Daoy (cell line): ENCODE data around the gene APOL3. TPM values are rescaled to one million over a fixed set of nuclear protein-coding genes. Genes with fewer than 3 reads are reported as not detected.
"Not testable (repeated sequence)": the region's sequence is repeated elsewhere in the genome, so short reads cannot be mapped to it uniquely, and the experiment has no call there.

Source experiments
- DNase-seq: peaks from one replicate; pipeline ENCODE4 v3.0.0-alpha.2; 2015; ENCODE audit warnings: low read depth
- total RNA-seq: library from RNA; depleted of rRNA; stranded (reverse); fragments of >200 nt; shearing (Covaris generic); gene quantifications from 2 replicates; pipeline ENCODE4 v1.2.3, GENCODE V29; 2014; rRNA removed

APOL3 gene
- 9.6 and 19.0 TPM in 2 replicates for total RNA-seq

- DNase-seq: peak; percentile 77
Observed at GRCh38 chr22:36160499-36160942, at the start of gene APOL3. TSS of gene APOL3 (minus strand) at chr22:36160755. CDS start at chr22:36149055, 11,700 bp downstream.

- DNase-seq: no peak
Observed at GRCh38 chr22:36210224-36210623, 49.7 kb upstream of the APOL3 start.

- DNase-seq: not testable (repeated sequence)
Observed at GRCh38 chr22:36209488-36209908, 48.9 kb upstream of the APOL3 start.

- DNase-seq: no peak
Observed at GRCh38 chr22:36208914-36209313, 48.4 kb upstream of the APOL3 start.

- no peak for DNase-seq
Observed at GRCh38 chr22:36208162-36208765, 47.7 kb upstream of the APOL3 start.

- no peak for DNase-seq
Observed at GRCh38 chr22:36206255-36206654, 45.7 kb upstream of the APOL3 start.

GRCh38 chr22:36205573-36205972 lies 45.0 kb upstream of the APOL3 start:
- DNase-seq: not testable (repeated sequence)

GRCh38 chr22:36204632-36205015 lies 44.1 kb upstream of the APOL3 start:
- DNase-seq: no peak

- DNase-seq: no peak
Observed at GRCh38 chr22:36204001-36204631, 43.6 kb upstream of the APOL3 start.

GRCh38 chr22:36203441-36203840 lies 42.9 kb upstream of the APOL3 start:
- DNase-seq: not testable (repeated sequence)

- not testable (repeated sequence) for DNase-seq
Observed at GRCh38 chr22:36202906-36203305, 42.4 kb upstream of the APOL3 start.

GRCh38 chr22:36201630-36202319 lies 41.2 kb upstream of the APOL3 start, which contains the start of gene APOL4:
TSS of gene APOL4 (minus strand) at chr22:36201809. CDS start at chr22:36201734, 75 bp downstream.
- DNase-seq: no peak

- not testable (repeated sequence) for DNase-seq
Observed at GRCh38 chr22:36201025-36201424, 40.5 kb upstream of the APOL3 start.

- no peak for DNase-seq
Observed at GRCh38 chr22:36199001-36199551, 38.5 kb upstream of the APOL3 start.

- no peak for DNase-seq
Observed at GRCh38 chr22:36198536-36198935, 38.0 kb upstream of the APOL3 start.

GRCh38 chr22:36197514-36198146 lies 37.1 kb upstream of the APOL3 start:
- no peak for DNase-seq

- DNase-seq: peak; percentile 62
Observed at GRCh38 chr22:36197065-36197440, 36.5 kb upstream of the APOL3 start.

- no peak for DNase-seq
Observed at GRCh38 chr22:36196254-36197064, 35.9 kb upstream of the APOL3 start.

- DNase-seq: peak; percentile 65
Observed at GRCh38 chr22:36194971-36195370, 34.4 kb upstream of the APOL3 start.

GRCh38 chr22:36194385-36194784 lies 33.8 kb upstream of the APOL3 start:
- DNase-seq: no peak

GRCh38 chr22:36193577-36193976 lies 33.0 kb upstream of the APOL3 start:
- DNase-seq: no peak
